GM21423 (cell line): Measurements from ENCODE around the gene PITPNC1.
"Not testable (repeated sequence)": the region's sequence is repeated elsewhere in the genome, so short reads cannot be mapped to it uniquely, and the experiment has no call there.

ENCODE experiments used
- ATAC-seq: cut with Tn5 transposase; IDR thresholded peaks from one replicate; pipeline ENCODE4 v1.9.1; 2021; ENCODE audit warnings: mild to moderate bottlenecking, moderate library complexity; ENCODE audit not compliant: unreplicated experiment

The PITPNC1 gene

DNA sequence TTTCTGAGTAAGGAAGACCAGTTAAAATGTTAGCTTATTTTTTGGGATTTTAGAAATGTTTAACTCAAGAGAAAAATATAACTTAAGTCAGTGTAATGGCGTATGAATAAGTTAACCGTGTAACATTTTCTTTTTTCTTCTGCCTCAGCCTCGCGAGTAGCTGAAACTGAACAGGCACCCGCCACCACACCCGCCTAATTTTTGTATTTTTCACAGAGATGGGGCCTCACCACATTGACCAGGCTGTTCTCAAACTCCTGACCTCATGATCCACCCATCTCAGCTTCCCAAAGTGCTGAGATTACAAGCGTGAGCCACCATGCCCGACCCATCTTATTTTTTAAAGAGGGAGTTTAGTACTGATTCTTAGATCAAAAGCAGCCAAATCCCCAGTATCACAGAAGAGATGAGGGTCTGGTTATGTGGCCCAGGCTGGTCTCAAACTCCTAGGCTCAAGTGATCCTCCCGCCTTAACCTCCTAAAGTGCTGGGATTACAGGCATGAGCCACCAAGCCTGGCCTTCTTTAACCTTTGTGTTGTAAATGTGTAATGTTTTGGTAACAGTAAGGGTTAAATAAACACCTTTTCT lies 16.8 kb downstream of the PITPNC1 start:
- ATAC-seq, result no peak

DNA sequence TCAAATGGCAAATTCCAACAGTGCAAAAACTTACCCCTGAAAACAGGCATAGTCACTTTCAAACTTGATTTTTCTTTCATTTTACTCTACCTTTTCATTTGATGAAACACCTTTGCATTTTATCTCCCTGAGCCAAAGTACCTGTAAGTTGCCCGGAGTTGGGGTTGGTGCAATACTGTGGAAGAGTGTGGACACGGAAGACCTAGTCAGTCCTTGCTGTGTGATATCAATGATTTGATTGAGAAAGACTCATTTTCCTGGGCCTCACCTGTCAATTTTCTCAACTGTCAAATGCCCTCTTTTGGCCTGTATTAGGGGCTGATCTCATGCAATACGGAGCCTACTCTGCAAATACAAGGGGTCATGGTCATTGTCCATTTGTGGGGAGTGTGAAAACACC lies 22.6 kb downstream of the PITPNC1 start:
- no peak for ATAC-seq

DNA sequence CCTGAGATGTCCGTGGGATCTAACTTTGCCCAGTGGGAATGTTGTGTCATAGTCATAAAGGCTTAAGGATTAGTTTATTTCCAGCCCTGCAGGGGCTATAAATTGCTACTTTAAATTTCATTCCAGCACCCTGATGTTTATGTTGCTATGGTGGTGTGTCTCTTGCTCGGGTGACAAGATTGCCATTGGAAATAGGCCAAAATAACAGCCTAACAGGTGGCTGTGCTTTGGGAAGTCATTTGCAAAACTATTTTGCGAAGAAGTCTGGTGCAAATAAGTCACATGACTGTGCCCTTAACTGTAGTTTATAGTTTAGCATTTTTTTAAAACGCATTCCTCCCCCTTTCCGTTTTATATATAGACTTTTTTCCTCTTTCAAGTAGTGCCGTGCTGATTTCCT lies 23.1 kb downstream of the PITPNC1 start:
- ATAC-seq, result no peak

DNA sequence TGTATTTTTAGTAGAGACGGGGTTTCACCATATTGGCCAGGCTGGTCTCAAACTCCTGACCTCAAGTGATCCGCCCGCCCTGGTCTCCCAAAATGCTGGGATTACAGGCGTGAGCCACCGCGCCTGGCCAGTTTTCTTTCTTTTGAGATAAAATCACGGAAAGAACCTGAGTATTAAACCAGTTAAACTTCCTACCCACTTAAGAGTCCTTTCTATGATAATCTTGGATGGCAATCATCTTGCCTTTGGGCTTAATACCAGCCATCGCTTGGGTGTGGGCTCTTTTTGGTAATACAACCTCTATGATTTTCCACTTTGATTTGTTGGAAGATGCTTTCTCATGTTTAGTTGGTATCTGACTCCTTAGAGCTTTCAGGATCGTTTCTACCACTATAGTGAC lies 24.0 kb downstream of the PITPNC1 start:
- ATAC-seq, result no peak

DNA sequence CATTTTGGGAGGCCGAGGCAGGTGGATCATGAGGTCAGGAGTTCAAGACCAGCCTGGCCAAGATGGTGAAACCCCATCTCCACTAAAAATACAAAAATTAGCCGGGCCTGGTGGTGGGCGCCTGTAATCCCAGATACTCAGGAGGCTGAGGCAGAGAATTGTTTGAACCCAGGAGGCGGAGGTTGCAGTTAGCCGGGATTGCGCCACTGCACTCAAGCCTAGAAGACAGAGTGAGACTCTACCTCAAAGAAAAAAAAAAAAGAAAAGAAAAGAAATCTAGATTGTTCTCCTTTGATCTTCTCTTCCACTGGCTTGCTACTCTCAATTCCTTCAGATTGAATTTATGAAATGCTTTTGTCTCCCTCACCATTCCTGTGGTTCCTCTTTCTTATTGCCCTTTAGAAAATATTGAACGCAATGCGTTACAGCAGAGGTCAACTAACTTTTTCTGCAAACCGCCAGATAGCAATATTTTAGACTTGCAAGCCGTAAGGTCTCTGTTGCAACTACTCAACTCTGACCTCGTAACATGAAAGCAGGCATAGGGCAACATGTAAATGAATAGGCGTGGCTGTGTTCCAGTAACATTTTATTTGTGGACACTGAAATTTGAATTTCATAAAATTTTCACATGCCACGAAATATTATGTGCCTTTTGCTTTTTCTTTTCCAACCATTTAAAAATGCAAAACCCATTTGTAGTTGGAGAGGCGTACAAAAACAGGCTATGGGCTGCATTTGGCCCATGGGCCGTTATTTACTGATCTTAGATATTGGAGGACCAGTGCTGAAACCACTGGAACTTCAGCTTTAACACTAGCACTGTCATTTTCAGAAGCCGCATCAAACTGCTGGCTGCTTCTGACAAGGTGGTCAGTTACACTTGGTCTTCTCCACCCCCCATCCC lies 24.8 kb downstream of the PITPNC1 start:
- no peak for ATAC-seq

DNA sequence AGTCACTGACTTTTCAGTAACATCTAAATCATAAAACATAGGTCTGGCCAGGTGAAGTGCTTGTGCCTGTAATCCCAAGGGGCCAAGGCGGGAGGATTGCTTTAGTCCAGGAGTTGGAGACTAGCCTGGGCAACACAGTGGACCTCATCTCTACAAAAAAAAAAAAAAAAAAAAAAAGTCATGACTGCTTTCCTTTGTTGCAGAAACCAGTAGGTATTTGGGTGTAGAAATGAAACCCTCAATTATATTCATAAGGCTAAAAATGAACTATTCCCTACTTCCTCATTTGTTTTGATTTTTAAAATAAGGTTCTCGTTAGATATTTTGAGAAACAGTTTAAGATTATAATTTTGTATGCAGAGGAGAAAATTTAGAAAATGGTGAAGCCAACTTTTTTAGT lies 26.0 kb downstream of the PITPNC1 start:
- ATAC-seq, result no peak

DNA sequence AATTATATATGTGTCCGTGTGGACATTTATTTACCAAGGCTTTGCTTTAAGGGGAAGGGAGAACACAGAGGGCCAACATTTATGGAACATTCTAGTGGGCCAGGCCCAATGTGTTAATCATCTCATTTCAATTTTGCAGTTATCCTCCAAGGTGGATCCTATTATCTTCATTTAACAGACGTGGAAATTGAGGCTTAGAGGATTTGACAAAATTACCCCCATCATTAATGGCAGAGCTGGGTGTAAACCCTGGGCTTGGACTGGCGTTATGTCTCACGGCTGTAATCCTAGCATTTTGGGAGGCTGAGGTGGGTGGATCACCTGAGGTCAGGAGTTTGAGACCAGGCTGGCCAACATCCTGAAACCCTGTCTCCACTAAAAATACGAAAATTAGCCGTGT lies 26.4 kb downstream of the PITPNC1 start:
- ATAC-seq, result no peak

DNA sequence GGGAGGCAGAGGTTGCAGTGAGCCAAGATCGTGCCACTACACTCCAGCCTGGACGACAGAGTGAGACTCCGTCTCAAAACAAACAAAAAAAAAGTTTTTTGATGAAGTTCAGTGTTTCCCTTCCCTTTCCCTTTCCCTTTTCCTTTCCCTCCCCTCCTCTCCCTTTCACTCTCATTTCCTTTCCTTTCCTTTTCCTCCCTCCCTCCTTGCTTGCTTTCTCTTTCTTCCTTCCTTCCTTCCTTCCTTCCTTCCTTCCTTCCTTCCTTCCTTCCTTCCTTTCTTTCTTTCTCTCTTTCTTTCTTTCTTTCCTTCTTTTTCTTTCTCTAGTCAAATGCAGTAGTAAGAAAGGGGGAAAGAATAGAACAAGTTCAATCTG lies 31.4 kb downstream of the PITPNC1 start:
- ATAC-seq, result not testable (repeated sequence)

DNA sequence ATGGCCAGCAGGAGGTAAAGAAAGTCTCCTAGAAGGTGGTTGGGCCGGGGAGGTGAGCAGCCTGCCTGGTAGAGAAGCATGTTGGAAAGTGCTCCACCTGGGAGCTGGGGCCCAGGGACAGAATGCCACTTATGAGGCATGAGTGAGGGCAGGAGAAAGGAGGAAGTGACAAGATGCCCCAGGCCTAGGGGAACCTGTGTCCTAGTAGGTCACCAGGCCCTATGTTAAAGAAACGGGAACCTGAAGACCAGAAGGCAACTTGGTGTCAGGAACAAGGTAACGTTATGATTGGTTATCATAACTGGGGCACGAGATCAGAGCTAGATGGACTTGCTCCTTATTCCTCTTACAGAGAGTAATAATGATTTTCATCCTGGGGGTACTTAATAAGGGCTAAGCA lies 34.3 kb downstream of the PITPNC1 start:
- no peak for ATAC-seq

DNA sequence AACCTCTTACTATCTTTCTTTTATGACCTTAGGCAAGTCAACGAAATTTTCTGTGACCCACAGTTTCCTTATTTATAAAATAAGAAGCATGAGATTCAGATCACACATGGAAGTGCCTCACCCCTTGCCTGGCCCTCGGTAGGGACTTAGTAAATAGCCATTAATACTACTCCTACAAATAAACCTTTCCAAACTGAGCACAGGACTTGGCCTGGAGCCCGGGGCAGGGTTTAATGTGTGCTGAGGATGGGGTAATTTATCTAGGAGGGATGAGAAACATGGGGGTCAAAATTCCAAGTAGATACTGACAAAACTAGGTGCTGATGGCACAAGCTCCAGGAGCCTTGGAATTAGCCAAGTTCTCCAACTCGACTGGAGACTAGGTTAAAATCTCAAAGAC lies 35.0 kb downstream of the PITPNC1 start:
- ATAC-seq, result no peak

DNA sequence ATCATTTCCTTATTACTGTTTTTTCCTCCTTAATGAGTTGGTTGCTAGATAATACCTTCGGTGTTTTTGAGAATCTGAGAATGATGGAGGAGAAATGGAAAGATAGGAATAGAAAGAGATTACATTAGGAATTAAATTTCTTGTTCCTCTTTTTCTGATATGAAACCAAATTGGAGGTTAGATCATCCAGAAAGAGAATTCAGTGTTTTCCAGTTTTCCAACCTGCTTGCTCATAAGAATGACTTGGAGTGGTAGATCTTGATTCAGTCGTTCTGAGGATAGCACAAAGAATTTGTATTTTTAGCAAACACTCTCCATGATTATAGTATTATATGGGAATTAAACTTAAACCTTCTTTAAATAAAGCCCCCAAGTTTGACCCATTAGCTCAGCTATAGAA lies 35.9 kb downstream of the PITPNC1 start:
- ATAC-seq, result no peak

DNA sequence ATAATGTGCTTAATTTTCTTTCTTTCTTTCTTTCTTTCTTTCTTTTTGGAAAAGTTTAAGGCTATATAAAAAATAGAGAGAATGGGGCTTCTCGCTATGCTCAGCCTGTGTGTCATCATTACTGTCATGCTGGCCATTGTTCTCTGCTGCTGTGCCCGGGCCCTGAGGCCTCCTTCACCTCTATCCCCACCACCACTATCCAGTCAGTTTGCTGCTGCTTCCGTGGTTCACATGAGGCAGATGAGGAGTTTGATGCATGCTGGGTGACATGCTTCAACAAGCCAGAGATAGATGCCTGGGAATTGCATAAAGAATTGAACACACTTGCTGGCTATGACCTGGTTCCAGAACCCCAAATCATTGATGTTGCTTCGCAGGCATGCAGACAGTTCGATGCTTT lies 36.3 kb downstream of the PITPNC1 start:
- ATAC-seq, result no peak

DNA sequence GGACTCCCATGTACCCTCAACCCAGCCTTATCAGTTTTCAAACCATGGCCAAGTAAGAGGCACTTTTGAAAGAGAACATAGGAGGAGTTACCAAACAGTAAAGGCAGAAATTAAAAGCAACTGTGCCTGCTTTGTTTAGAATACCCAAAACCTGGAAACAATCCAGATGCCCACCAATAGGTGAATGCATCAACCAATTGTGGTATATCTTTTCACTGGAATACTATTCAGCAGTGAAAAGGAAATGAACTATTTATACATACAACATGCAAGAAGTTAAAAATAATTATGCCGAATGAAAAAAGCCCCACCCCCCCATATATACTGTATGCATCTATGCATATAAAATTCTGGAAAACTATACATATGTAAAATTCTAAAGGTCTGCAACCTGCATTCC lies 37.0 kb downstream of the PITPNC1 start:
- ATAC-seq, result no peak

DNA sequence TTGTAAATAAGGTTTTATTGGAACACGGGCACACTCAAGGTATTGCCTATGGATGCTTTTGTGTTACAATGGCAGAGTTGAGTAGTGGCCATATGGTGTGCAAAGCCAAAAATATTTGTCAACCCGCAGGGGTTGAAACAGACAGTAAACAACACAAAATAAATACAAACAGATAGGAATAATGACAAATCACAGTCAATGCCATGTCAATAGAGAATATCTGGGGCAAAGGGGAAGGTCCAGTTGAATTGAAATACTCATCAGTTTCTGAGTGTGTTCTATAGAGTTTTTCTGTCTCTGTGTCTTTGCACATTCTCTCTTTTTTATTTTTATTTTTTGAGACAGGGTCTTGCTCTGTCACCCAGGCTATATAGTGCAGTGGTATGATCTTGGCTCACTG lies 37.5 kb downstream of the PITPNC1 start:
- no peak for ATAC-seq

DNA sequence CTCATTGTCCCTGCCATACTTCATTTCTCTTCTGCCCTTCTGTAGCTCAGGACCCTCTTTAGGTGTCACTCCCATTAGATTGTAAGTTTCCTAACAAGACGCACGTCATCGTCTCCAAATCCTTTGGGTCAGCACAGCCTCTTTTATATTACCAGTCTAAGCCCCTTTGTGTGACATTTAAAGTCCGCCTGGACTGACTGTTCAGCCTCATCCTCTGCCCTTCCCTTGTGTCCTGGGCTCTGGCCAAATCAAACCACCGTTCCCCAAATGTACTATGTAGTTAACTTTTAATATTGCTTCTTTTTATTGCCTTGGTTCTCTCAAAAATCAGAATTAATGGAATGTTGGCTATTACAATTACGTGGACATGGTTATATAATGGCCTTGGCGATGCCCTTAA lies 38.2 kb downstream of the PITPNC1 start:
- ATAC-seq, result no peak

DNA sequence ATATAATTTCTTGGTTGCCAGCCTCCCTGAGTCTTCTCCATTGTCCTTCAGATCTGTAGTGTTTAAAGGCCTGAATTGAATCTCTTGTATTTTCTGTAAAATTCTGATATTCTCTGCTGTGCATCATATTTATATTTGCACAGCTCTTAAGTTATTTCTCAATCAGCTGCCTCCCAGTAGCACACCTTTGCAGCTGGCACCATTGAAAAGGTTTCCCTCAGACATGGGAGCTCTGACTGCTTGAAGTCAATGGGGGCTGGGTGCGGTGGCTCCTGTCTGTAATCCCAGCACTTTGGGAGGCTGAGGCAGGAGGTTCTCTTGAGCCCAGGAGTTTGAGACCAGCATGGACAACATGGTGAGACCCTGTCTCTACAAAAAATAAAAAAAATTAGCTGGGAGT lies 40.4 kb downstream of the PITPNC1 start:
- ATAC-seq, result no peak

DNA sequence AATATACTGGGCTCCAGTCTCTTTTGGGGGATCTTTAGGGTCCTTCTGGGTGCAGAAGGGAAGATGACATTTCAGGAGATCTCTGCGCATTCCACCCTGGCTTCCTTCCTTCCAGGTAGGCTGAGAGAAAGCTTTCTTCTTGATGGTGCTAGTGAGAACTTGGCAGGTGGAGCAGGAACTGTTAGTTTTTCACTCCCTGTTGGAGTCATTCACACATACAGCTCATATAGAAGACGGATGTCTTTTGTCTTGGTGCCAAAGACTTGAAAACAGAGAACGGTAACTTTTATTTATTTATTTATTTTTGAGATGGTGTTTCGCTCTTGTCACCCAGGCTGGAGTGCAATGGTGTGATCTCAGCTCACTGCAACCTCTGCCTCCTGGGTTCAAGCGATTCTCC lies 43.9 kb downstream of the PITPNC1 start:
- ATAC-seq, result no peak

DNA sequence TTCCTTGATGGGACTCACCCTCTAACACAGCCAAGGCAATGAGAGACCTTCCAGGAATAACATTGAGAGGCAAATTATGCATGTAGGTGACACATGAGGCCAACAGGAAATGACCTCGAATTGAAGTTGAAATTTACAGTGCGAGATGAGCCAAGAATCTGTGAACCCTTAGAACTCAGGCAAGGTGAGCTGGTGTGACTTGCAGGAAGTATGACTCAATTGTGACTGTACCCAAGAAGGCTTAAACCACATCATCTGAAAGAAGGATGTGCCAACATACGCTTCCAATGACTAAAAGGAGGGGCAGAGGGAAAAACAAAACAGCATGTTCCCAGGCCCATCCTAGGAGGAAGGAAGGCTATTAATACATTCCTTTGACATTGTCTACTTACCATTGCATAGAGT lies 44.8 kb downstream of the PITPNC1 start:
- ATAC-seq, result peak; percentile 42

DNA sequence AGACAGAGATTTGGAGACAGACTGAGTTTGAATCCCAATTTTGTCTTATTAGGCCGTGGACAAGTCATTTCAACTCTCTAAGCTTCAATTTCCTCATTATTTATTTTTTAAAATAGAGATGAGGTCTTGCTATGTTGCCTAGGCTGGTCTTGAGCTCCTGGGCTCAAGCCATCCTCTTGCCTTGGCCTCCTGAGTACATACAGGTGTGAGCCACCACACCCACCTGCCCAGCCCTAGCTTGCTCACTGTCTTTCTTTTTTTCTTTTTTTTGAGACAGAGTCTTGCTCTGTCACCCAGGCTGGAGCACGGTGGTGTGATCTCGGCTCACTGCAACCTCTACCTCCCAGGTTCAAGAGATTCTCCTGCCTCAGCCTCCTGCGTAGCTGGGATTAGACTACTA lies 45.2 kb downstream of the PITPNC1 start:
- ATAC-seq, result not testable (repeated sequence)

DNA sequence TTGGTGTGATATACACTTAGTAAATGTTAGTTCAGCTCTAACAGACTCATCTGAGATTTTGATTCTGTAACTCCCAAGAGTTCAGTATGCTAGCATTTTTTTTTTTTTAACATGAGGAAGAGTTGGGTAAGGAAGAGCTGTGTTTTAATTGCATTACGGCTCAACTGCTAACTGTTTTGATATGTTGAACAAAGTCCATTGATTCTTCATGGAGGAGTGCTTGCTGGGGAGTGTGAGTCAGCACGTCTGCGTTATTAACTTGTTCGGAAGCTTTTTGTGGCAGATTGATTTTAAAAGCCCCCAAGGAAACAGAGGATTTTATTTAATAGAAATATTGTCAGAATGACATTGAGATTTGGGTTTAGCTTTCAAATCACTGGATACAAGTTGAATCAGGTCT lies 45.8 kb downstream of the PITPNC1 start:
- ATAC-seq, result no peak

DNA sequence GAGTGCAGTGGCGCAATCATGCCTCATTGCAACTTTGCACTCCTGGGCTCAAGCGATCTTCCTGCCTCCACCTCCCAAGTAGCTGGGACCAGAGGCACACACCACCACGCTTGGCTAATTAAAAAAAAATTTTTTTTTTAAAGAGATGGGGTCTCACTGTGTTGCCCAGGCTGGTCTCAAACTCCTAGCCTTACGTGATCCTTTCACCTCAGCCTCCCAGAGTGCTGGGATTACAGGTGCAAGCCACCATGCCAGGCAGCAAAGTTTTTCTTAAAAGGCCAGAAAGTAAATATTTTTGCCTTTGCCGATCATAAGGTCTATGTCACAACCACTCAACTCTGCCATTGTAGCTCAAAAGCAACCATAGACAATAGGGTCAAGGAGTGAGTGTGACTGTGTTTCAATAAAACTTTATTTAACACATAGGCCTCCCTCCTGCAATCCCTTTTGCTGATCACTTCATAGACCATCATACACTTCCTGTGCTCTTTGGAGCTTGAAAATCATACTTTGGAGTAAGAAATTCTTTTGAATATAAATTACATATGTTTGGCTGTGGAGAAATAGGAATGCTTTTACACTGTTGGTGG lies 48.6 kb downstream of the PITPNC1 start:
- no peak for ATAC-seq

DNA sequence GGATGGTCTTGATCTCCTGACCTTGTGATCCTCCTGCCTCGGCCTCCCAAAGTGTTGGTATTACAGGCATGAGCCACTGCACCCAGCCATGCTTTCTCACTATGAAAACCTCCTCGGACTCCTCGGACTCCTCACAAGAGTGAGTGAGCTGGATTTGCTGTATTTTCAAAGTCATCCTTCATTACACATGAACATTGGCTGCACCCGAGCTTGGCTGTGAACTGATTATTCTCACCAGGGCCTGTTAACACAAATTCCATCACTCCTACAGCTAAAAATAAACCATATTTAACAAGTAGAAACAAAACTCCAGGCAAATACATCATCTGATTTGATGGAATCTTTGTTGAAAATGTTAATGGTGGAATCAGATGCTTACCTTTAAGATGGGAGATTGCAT lies 50.3 kb downstream of the PITPNC1 start:
- ATAC-seq, result no peak
